Ammon's horn (tissue), 1 donor: ENCODE results near the gene BFSP2.

Experiments used
- DNase-seq: peaks from one replicate; pipeline ENCODE4 v3.0.0-alpha.2; 2016; ENCODE audit warnings: low spot score

The BFSP2 gene

DNA sequence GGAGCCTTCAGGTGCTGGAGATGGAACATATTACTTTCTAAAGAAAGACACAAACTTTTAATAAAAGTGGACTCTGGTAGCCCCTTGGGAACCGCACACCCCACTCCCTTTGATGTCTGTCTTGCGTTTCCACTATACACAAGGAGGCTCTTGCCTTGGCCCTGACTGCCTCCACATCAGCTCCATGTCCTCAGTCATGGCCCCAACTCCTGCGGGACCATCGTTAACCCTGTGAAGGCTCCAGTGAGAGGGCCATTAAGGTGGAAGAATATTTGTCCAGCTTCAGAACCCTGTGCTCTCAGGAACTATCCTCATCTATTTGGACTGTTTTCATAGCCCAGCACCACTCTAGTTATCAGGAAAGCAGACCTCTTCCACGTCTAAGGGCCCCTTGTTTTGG, 16.1 kb upstream of the BFSP2 start:
- no peak for DNase-seq

DNA sequence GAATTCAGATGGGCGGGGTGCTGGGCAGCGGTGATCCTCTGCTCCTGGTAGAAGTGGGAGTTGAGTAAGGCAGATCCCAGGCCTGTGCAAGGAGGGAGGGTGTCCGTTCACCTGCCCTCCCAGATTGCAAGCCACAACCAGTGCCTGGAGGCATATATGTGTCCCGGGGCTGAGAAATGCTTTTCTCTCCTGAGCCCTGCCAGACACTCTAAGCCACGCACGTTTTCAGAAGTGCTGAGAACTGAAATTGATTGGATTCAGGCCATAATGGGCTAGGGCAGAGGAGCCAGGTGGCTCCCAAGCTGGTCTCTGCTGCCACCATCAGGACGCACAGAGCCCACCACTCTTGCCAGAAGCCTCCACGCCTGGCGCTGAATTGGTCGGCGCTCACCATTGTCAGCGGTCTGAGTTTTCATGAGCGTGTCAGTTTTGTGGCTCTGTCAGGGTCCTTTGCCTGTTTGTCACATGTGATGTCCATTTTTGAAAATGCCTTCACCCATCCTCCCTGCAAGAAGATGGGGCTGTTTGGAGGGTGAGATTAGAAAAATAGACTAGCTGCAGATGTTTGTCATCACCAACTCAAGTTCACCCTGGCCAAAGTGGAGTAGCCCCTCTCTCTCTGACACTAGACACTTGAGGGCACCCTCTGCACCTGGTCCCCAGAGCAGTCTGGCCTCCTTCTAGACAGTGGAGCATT, 15.4 kb upstream of the BFSP2 start:
- DNase-seq, result peak; percentile 89

GRCh38 chr3:133386876-133387275, 13.0 kb upstream of the BFSP2 start:
- no peak for DNase-seq

GRCh38 chr3:133387341-133387740, 12.5 kb upstream of the BFSP2 start:
- no peak for DNase-seq

GRCh38 chr3:133388696-133389395, 11.0 kb upstream of the BFSP2 start:
- no peak for DNase-seq

DNA sequence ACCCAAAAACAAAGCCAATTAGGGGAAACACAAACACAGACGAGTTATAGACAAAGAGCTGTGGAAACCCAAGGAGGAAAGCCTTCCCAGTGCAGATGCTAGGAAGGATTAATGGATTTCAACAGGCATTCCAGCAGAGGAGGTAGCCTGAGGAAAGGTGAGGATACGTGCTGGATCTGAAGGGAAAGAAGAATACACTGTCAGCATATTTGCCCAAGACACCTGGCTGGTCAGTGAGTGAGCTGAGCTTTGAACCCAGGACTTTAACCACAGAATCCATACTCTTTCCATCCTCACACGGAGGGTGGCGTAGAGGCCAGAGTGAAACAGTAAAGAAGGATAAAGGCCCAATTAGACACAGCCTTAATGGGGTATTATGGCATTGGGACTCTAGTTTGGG, 9.1 kb upstream of the BFSP2 start:
- DNase-seq, result no peak

DNA sequence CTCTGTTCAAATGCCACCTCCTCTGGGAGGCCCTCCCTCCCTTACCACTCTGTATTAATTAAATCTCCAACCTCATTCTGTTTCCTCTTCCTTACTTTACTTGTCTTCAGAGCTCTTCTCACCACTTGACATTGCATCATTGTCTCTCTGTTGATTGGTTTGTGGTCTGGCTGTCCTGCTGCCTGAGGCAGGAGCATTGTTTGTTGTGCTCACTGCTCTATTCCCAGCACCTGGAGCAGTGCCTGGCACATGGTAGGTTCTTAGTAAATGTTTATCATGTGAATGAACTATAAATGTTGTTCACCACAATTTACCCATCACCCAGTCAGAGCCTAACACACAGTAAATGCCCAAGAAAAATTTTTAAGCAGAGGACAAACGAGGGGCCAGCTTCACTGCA, 6.7 kb upstream of the BFSP2 start:
- DNase-seq, result no peak

- DNase-seq, result no peak
Observed at GRCh38 chr3:133393691-133394474, 6.0 kb upstream of the BFSP2 start.

DNA sequence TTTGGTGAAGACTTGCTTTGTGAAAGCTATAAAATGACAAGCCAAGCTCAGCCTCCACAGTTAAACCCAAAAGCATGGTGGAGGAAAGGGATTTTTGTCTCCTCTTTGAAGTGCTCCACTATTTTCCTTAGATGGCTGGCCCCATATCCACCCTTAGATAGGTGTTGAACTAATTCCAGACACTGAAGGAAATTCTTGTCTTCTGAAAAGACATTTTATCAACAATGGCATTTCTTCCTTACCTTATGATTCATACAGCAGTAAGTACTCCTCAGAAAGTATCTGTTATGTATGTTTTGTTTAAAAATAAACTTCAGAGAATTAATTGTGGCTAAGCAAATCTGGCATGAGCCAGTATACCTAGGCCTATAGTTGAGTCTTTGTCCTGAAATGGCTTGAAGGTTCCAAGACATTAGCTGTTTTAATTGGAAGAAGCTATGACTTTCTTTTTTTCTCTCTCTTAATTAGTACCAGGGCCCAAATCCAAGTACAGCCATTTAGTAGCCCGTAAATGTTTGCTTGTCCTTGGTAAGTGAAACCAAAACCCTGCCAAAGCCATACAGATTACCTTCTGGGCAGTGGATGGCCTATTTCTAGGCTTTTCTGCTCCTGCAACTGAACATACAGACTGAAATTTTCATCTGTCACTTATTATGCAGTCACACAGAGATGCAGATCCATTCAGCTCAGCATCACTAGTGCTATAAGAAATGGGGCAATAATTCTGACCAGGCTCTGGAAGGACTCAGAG, 5.1 kb upstream of the BFSP2 start:
- no peak for DNase-seq

GRCh38 chr3:133396906-133397305, 3.0 kb upstream of the BFSP2 start:
- no peak for DNase-seq

GRCh38 chr3:133401374-133402135, 1.7 kb downstream of the BFSP2 start:
- DNase-seq, result peak; percentile 63

DNA sequence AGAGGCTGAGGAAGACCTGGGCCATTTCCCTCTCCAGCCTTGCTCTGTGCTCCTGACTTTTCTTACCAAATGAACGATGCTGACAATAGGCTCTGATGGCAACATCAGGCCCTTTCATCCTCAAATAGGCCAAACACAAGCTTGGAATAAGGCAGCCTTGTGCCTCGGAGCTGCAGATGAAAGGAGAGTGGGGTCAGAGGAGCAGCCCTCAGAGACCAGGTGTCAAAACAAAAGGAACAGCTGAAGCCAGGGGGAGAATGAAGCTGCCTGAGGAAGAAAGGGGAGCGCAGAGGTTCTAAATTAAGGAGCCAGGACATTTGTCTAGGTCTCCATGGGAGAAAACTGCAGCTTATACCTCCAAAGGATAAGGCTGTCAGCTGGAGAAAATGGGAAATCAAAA, 5.1 kb downstream of the BFSP2 start:
- DNase-seq, result no peak

GRCh38 chr3:133408366-133408765, 8.5 kb downstream of the BFSP2 start:
- no peak for DNase-seq

DNA sequence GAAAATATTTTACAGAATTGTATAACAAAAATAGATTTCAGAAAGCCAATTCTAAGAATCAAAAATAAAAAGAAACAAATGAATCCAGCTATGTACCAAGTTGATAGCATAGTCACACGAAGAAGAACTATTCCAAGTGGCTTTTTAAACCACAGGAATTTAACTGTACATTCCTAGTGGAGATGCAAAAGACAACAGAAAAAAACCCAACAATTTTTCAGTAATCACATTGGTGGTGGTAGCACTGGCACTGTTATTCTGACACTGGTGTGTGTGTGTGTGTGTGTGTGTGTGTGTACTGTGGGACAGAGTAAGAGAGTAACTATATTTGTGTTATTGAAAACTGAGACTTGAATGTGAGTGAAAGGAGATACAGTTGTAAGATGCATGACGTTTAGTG, 9.1 kb downstream of the BFSP2 start:
- DNase-seq, result no peak

GRCh38 chr3:133410191-133410892, 10.5 kb downstream of the BFSP2 start:
- DNase-seq, result no peak

GRCh38 chr3:133412183-133413132, 12.6 kb downstream of the BFSP2 start:
- DNase-seq, result no peak

DNA sequence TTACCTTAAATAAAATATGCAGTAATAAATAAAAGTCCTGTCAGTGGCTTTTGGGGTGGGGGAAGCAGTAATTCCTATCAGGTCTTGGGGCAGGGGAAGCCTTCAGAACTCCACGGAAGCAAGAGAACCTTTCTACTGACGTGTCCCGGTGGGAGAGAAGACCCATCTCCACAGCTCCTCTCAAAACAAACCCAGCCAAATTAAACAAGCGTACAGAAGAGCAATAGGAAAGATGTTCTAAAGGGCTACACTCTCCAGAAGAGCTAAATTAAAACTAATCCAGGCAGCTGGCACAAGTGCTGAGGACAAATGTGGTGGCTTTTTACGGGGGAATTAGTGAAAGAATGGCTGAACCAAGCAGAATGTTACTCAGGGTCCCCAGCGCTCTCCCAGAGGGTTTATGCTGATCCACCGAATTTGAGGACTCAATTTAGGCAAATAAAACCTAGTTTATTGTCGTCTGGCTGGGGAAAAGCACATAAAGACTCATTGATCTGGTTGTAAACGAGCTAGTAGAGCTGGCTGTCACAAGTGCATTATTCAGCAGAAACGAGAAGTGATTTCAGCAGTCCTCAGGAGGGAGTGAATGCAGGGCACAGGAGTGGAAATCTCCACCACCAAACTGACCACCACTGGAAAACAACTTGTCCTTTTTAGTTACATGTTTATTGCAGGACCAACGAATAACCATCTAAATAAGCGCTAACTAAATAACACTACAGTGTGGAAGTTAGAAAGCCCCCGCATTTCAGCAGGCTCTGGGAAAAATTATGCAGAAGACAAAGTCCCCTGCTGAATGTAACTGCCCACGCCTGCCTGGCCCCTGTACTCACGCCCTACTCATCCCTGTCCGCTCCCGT, 13.5 kb downstream of the BFSP2 start:
- DNase-seq, result peak; percentile 71

GRCh38 chr3:133414021-133414392, 14.2 kb downstream of the BFSP2 start:
- no peak for DNase-seq

DNA sequence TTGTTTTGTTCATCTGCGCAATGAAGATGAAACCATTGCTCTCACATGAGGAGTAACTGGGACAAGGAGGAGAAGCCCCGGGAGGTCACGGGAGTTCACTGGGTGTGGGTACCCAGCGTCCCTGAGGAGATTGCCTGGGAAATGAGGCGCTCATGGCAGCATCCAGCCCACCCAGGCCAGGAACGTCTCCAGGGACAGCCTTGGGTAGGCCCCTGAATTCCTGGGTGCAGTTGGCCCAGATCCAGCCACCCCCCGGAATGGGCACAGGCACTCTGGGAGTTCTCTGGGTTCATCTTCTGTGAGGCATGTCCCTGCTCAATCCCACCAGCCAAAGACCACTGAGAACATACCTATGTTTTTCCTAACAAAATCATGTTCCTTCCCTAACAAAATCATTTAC, 18.5 kb downstream of the BFSP2 start:
- DNase-seq, result no peak
